ENCODE data around the gene PRICKLE2. TPM values are rescaled to one million over a fixed set of nuclear protein-coding genes. Genes with fewer than 3 reads are reported as not detected.

The PRICKLE2 gene
- total and polyA plus RNA-seq, 4 donors: 0.89 to 8.0 (median 3.2) TPM

GRCh38 chr3:64190517-64191515, 34.5 kb downstream of the PRICKLE2 start:
- Histone ChIP-seq H3K9ac (ENCODE audit: low read depth in 1 of 2, low read length in 2 of 2) (no peak overlapping the region), H3K4me1 (ENCODE audit: control insufficient read depth in 4 of 4, insufficient read depth in 4 of 4, low read length in 3 of 4) (peaks cover 0 to 4% (median 0%) of the 10 kb centered on the region in 4 donors), H3K4me3 (ENCODE audit: low read depth in 1 of 3, low read length in 3 of 3) (no peak overlapping the region), H3K9me3 (ENCODE audit: control insufficient read depth in 4 of 4, low read length in 3 of 4) (no peaks in the 10 kb centered on the region), H3K27me3 (ENCODE audit: control insufficient read depth in 4 of 4, insufficient read depth in 4 of 4, low read length in 3 of 4) (no peaks in the 10 kb centered on the region), H3K36me3 (ENCODE audit: control insufficient read depth in 4 of 4, insufficient read depth in 3 of 4, low read depth in 1 of 4, low read length in 3 of 4) (no peaks in the 10 kb centered on the region), H3K27ac (ENCODE audit: low read depth in 1 of 2, low read length in 2 of 2) (no peak overlapping the region)
- TF ChIP-seq HNF4A (conservative IDR thresholded peaks at IDR 0.05) (no peak), JUND (IDR thresholded peaks at IDR 0.05) (no peak), TAF1 (conservative IDR thresholded peaks at IDR 0.05) (no peak), ATF3 (IDR thresholded peaks at IDR 0.05) (no peak), FOXA1 (IDR thresholded peaks at IDR 0.05) (no peak), ZBTB33 (IDR thresholded peaks at IDR 0.05) (no peak), RXRA (IDR thresholded peaks at IDR 0.05) (no peak), FOXA2 (IDR thresholded peaks at IDR 0.05) (no peak), YY1 (IDR thresholded peaks at IDR 0.05) (no peak), RAD21 (IDR thresholded peaks at IDR 0.05) (no peak), CTCF (IDR thresholded peaks at IDR 0.05; ENCODE audit: low read depth, low read length, missing input control) (no peak), MAX (IDR thresholded peaks at IDR 0.05) (no peak)
- DNase-seq (ENCODE audit: low spot score): no peak
- WGBS: 86% methylated on average over 8 of the region's 8 CpGs

GRCh38 chr3:64188810-64189560, 36.3 kb downstream of the PRICKLE2 start:
- no peak for DNase-seq (ENCODE audit: low spot score)
- H3K4me3 ChIP-seq (ENCODE audit: low read depth in 1 of 3, low read length in 3 of 3): no peak overlapping the region
- peak overlapping the region; percentile 14 to 22 for H3K27ac ChIP-seq (ENCODE audit: low read depth in 1 of 2, low read length in 2 of 2)
- no peaks in the 10 kb centered on the region for H3K27me3 ChIP-seq (ENCODE audit: control insufficient read depth in 4 of 4, insufficient read depth in 4 of 4, low read length in 3 of 4)
- H3K9ac ChIP-seq (ENCODE audit: low read depth in 1 of 2, low read length in 2 of 2): no peak overlapping the region
- no peaks in the 10 kb centered on the region for H3K36me3 ChIP-seq (ENCODE audit: control insufficient read depth in 4 of 4, insufficient read depth in 3 of 4, low read depth in 1 of 4, low read length in 3 of 4)
- no peaks in the 10 kb centered on the region for H3K9me3 ChIP-seq (ENCODE audit: control insufficient read depth in 4 of 4, low read length in 3 of 4)
- TF ChIP-seq NR2F2 (IDR thresholded peaks at IDR 0.05) (peak; percentile 57), ATF3 (IDR thresholded peaks at IDR 0.05) (no peak), JUND (IDR thresholded peaks at IDR 0.05) (peak; percentile 62 to 67)
- peaks cover 0 to 4% (median 0%) of the 10 kb centered on the region in 4 donors for H3K4me1 ChIP-seq (ENCODE audit: control insufficient read depth in 4 of 4, insufficient read depth in 4 of 4, low read length in 3 of 4)
- WGBS: 74% methylated on average over 7 of the region's 7 CpGs

Data from liver (tissue), 9 donors.